ENCODE measurements around the gene CALM1.

- TF ChIP-seq CTCF (IDR thresholded peaks at IDR 0.05), result no peak
- TF ChIP-seq POLR2A (IDR thresholded peaks at IDR 0.05), result no peak
Observed at GRCh38 chr14:90355540-90356518, 41.0 kb upstream of the CALM1 start.

Data from body of pancreas (tissue), 4 donors.